Stimulated activated CD8-positive, alpha-beta memory T cell treated with anti-CD3 and anti-CD28 coated beads, Interleukin-7, amount 100 ng/mL, for 1 hour (primary cell): ENCODE results near the gene SPTBN4.
"Not testable (repeated sequence)": the region's sequence is repeated elsewhere in the genome, so short reads cannot be mapped to it uniquely, and the experiment has no call there.

ENCODE experiments used
- DNase-seq, 2 donors: peaks; one replicate each; pipeline ENCODE4 v3.0.0-alpha.2; 2020; ENCODE audit warnings: low read depth in 2 of 2

SPTBN4 gene

DNA sequence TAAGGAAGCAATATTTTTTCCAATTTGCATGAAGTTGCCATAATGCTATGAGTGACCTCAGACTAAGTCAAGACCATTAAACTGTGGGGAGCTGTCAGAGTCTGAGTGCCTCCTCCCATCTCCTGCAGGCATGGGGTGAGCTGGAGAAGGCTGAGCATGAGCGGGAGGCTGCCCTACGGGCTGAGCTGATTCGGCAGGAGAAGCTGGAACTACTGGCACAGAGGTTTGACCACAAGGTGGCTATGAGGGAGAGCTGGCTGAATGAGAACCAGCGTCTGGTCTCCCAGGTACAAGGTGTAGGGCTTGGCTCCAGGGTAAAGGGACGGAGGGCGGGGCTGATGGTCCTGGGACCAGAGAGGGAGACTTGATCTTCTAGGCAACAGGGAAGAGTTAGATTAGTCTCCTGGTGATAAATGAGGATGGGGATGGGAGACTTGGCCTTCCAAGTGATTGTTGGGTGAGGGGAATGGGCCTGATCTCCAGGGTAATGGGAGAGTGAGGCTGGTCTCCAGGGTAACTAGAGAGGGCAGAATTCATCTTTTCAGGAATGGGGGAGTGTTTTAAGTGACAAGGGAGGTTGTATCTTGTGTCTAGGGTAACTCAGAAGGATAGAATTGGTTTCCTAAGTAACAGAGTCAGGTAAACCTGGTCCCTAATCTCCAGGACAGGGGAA, 36.0 kb downstream of the SPTBN4 start:
- no peak for DNase-seq

DNA sequence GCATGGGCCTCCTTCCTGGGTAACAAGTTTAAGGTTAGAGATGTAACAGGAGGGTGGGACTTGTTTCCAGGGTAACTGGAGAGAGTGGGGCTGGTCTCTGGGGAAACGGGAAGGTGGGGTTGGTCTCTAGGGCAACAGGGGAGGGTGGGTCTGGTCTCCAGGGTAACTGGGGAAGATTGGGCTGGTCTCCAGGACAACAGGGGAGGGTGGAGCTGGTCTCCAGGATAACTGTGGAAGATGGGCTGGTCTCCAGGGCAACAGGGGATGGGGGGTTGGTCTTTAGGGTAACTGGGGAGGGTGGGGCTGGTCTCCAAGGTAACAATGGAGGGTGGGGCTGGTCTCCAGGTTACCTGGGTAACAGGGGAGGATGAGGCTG, 36.5 kb downstream of the SPTBN4 start:
- no peak for DNase-seq

DNA sequence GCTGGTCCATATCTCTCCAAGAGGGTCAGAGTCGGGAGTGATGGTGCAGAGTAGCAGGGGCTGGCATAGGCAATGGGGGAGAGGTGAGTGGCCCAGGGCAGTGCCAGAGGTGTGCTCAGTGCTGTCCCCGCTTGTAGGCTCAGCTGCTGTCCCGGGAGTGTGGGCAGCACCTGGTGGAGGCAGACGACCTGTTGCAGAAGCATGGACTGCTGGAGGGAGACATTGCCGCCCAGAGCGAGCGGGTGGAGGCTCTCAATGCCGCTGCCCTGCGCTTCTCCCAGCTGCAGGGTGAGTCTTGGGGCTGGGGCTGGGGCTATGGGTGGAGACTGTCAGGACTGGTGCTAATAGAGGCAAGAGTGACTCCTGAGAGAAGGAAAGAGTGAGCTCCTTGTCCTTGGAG, 39.3 kb downstream of the SPTBN4 start:
- DNase-seq = no peak

DNA sequence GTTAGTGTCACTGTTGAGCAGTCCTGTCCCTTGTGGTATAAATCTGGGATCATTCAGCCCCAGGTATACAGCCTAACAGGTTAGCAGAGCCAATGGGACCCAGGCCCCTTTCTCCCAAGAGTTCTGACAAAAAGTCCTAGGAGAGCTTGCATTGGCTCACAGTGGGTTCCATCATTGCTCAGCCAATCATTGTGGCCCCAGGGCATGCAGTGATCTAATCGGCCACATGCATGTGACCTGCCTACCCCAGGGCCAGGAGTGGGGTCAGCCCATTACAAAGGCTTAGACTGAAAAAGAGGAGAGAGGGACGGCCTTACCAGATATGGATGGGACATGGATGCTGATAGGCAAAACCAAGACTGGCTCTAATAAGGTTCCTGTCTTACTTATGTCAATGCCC, 41.1 kb downstream of the SPTBN4 start:
- no peak for DNase-seq

DNA sequence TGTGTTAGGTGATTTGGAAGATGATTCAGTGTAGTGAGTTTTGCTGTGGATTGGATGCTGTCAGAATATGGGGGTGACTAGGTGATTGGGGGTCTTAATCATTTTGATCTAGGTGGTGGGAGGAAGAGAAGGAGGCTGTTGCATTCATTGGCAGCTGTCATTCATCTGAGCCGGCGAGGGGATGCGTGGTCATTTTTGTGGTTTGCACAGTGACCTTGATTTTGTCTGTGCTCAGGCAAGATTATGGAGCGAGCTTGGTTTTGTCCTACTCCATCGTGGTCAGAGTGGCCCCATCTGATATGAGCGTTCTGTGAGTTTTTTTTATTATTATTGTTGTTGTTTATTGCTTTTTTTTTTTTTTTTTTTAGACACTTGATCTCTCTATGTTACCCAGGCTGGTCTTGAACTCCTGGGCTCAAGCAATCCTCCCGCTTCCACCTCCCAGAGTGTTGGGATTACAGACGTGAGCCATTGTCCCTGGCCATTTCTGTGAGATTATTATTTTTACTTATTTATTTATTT, 42.0 kb downstream of the SPTBN4 start:
- no peak for DNase-seq

DNA sequence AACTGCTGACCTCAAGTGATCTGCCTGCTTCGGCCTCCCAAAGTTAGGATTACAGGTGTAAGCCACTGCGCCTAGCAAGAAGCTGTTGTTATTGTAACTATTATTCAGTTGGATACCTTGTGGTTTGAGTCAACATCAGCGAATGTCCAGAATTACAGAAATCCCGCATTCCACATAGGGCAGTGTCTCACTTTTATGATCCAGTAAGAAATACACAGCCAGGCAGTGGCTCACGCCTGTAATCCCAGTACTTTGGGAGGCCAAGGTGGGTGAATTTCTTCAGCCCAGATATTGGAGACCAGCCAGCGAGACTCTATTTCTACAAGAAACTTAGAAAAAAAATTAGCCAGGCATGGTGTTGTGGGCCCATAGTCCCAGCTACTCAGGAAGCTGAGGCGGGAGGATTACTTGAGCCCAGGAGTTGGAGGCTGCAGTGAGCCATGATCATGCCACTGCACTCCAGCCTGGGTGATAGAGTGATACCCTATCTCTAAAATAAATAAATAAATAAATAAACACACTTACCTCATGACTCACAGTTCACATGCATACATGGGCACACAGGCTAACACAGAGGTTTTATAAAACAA, 43.8 kb downstream of the SPTBN4 start:
- DNase-seq = no peak

DNA sequence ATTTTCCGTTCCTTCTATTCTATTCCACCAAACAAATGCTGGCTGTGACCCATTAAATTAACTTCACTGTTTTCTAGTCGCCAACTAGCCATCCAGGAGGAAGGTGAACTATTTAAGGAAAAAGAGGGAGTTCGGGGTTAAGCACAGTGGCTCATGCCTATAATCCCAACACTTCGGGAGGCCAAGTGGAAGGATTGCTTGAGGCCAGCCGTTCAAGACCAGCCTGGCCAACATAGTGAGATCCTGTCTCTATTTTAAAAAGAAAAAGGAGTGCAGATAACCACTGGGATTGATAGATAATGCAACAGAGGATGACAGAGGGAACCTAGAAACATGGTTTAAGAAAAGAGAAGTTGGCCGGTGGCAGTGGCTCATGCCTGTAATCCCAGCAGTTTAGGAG, 44.7 kb downstream of the SPTBN4 start:
- DNase-seq = no peak

DNA sequence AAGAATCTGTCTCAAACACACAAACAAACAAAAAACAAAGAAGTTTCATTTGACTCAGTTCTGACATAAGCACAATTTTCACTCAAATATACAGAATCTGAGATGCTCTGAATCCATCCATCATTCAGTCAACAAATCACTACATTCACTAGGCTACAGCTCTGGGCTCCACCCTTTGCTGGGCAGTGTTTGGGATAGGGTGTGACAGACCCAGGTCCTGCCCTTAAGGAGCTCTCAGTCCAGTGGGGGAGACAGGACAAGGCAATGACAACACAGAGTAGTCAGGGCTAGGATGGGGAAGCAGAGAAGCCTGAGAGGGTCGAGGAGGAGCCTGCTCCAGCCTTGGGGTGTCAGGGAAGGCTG, 45.3 kb downstream of the SPTBN4 start:
- no peak for DNase-seq

DNA sequence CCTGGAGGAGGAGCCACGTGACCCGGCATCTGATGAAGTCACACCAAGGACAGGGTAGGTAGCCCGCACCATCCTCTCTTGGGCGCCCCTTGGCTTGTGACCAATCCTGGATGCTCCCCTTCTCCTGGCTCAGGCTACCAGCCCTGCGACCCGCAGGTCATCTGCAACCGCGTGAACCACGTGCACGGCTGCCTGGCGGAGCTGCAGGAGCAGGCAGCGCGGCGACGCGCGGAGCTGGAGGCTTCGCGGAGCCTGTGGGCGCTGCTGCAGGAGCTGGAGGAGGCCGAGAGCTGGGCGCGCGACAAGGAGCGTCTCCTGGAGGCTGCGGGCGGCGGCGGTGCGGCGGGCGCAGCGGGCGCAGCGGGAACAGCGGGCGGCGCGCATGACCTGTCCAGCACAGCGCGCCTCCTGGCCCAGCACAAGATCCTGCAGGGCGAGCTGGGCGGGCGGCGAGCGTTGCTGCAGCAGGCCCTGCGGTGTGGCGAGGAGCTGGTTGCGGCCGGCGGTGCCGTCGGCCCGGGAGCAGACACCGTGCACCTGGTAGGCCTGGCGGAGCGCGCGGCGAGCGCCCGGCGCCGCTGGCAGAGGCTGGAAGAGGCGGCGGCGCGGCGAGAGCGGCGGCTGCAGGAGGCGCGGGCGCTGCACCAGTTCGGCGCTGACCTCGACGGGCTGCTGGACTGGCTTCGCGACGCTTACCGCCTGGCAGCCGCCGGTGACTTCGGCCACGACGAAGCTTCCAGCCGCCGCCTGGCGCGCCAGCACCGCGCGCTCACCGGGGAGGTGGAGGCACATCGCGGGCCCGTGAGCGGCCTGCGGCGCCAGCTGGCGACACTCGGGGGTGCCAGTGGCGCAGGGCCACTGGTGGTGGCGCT, 45.9 kb downstream of the SPTBN4 start:
- DNase-seq = no peak

DNA sequence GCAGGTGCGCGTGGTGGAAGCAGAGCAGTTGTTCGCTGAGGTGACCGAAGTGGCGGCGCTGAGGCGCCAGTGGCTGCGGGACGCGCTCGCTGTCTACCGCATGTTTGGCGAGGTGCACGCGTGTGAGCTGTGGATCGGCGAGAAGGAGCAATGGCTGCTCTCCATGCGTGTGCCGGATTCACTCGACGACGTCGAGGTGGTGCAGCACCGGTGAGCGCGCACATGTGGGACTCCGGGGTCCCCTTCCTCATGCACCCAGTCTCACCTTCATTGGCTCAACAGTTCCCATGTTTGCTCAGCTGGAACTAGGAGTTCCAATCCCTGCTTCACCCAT, 46.5 kb downstream of the SPTBN4 start:
- no peak for DNase-seq

DNA sequence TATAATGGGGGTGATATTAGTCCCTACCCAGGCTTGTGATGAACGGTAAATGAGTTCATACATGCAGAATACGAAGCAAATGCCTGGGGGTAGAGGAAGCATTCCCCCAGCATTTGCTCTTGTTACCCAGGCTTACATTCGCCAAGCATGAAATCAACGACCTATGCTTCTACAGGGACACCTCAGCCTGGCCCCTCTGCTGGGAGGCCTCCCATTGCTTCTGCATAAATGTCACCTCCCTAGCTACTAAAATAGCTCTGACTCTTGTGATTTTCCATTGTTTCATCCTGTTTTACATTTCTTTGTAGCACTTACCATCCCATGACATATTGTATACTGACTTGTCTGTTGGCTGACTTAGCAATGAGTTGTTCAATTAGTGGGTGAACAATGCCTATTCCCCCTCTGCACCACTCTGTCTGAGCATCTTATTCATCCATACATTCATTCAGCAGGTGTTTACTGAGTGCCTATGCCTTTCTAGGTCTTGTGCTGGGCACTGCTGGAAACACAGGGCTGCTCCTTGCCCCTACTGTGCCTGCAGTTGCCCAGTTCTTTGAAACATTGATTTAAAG, 47.0 kb downstream of the SPTBN4 start:
- DNase-seq = no peak

DNA sequence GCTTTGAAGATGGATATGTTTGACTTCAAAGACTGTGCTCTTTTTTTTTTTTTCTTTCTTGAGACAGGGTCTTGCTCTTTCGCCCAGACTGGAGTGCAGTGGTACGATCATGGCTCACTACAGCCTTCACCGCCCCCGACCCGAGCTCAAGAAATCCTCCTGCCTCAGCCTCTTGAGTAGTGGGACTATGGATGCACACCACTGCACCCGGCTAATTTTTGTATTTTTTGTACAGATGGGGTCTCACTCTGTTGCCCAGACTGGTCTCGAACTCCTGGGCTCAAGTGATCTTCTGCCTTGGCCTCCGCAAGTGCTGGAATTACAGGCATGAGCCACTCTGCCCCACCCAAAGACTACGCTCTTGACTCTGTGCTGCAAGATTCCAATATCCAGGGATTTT, 50.4 kb downstream of the SPTBN4 start:
- DNase-seq = no peak

DNA sequence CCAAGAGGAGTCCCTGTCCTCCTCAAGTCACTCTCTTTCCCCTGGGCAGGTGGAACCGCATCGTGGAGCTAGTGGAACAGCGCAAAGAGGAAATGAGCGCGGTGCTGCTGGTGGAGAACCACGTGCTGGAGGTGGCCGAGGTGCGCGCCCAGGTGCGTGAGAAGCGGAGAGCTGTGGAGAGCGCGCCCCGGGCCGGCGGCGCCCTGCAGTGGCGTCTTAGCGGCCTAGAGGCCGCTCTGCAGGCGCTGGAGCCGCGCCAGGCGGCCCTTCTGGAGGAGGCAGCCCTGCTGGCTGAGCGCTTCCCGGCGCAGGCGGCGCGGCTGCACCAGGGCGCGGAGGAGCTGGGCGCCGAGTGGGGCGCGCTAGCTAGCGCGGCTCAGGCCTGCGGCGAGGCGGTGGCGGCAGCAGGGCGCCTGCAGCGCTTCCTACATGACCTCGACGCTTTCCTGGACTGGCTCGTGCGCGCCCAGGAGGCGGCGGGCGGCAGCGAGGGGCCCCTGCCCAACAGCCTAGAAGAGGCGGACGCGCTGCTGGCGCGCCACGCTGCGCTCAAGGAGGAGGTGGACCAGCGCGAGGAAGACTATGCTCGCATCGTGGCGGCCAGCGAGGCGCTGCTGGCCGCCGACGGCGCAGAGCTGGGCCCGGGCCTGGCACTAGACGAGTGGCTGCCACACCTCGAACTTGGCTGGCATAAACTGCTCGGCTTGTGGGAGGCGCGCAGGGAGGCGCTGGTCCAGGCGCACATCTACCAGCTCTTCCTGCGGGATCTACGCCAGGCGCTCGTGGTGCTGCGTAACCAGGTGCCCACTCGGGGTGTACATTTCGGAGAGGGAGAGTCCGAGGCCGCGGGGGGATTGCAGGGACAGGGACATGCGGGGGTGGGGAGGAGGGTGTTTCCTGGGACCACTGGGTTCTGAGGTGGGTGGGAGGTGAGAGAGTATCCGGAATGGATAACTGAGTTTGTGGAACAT, 52.8 kb downstream of the SPTBN4 start:
- DNase-seq = no peak

DNA sequence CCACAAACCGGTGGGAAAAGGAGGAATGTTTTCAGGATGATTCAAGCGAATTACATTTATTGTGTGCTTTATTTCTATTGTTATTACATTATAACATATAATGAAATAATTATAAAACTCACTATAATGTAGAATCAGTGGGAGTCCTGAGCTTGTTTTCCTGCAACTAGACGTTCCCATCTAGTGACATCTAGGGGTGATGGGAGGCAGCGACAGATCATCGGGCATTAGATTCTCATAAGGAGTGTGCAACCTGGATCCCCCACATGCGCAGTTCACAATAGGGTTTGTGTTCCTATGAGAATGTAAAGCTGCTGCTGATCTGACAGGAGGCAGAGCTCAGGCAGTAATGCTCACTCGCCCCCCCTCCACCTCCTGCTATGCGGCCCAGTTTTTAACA, 54.5 kb downstream of the SPTBN4 start:
- DNase-seq = no peak

DNA sequence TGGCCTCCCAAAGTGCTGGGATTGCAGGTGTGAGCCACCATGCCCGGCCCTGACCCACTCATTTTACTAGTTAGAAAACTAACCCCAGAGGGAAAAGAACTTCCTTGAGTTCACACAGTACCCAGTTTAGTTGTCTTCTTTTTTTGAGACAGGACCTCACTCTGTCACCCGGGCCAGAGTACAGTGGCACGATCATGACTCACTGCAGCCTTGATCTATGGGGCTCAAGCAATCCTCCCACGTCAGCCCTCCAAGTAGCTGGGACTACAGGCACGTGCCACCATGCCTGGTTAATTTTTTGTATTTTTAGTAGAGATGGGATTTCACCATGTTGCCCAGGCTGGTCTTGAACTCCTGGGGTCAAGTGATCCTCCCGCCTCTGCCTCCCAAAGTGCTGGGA, 55.1 kb downstream of the SPTBN4 start:
- not testable (repeated sequence) for DNase-seq

DNA sequence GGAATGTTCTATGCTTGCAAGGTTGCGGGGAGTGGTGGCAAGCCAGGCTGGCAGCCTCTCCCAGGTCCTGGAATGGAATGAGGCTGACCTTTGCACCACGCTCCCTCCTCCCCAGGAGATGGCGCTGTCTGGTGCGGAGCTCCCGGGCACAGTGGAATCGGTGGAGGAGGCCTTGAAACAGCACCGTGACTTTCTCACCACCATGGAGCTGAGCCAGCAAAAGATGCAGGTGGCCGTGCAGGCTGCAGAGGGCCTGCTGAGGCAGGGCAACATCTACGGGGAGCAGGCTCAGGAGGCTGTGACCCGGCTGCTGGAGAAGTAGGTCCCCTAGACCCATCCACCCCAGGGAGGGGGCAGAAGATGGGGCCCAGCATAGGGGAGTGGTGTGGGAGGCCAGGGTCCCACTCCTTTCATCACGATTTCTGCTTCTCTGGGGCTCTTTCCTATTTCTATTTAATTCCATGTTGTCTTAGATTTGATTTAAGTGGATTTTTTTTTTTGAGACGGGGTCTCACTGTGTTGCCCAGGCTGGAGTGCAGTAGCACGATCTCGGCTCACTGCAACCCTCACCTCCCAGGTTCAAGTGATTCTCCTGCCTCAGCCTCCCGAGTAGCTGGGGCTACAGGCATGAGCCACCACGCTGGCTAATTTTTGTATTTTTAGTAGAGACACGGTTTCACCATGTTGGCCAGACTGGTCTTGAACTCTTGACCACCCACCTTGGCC, 56.7 kb downstream of the SPTBN4 start:
- DNase-seq = no peak

DNA sequence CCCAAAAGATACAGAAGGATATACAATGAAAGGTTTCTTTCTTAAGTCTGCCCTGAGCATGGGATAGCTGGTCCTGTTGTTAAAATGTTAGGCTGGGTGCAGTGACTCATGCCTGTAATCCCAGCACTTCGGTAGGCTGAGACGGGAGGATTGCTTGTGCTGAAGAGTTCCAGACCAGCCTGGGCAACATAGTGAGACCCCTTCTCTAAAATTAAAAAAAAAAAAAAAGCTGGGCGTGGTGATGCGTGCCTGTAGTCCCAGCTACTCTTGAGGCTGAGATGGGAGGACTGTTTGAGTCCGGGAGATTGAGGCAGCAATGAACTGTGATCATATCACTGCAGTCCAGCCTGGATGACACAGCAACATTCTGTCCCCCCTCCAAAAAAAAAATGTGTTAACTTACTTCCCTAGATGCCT, 57.3 kb downstream of the SPTBN4 start:
- no peak for DNase-seq

DNA sequence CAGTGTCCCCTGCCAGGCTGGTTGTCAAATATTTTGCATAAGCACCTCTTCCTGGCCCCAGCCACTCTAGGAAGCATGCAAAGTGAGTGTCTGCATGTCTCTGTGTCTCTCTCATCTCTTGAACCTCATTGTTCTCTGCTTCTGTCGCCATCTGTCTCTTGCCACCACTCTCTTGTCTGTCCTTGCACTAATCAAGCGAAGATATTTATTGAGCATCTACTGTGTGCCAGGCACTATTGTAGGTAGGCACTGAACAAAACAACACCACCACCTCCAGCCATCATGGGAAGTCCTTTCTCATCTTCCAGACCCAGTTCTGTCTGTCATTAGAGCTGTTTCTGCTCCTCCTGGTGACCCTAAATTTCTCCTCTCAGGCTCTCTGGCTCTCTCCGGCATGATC, 57.9 kb downstream of the SPTBN4 start:
- DNase-seq = no peak

DNA sequence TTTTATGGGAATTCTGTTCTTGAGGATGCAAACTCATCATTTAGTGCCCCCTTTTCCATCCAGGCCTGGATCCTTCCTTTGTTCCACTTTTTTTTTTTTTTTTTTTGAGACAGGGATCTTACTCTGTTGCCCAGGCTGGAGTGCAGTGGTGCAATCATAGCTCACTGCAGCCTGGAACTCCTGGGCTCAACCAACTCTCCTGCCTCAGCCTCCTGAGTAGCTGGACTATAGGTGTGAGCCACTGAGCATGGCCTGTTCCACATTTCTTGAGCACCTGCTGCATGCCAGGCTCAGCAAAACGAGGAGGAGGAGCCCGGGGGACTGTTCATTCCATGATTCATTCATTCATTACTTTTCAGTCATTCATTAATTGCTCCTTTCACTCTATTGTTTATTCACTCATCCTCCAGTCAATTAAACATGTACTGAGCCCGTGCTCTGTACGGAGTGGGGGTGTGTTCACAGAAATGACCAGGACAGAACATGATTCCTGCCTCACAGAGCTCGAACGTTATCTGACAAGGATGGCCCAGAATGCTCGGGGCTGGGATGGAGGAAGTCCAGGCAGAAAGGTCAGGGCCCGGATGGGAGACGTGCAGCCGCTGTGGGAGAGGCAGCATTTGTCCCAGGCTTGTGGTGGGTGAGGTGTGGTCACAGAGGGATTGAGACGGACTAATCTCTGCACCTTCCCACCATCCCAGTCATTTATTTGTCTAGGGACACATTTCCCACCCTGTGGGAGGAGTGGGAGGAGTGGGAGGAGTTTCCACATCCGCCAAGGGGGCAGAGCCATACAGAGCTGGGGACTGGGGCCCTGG, 58.6 kb downstream of the SPTBN4 start:
- DNase-seq = no peak

DNA sequence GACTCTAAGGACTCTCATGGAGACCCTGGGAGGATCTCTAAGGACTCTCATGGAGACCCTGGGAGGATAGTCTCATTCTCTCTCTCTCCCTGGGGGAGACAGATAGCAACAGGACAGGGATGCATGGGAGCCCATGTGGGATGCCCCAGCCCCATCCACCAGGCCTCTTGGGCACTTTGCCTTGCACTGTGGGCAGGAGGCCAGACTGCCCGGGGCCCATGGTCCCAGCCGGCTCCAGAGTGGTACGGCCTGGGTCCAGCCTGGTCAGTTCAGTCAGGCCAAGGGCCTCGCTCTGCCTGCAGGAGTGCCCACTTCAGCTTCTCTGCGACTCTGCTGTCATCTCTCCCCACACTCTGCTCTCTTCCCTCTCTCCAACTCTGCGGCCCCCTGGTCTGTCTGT, 61.3 kb downstream of the SPTBN4 start:
- DNase-seq = no peak
